Measurements from ENCODE around the gene DNAJB1. TPM values are rescaled to one million over a fixed set of nuclear protein-coding genes. Genes with fewer than 3 reads are reported as not detected.

DNAJB1 gene
- total and polyA plus RNA-seq, 2 of the 13 experiments (the other 11 are each of a cell fraction or from before 2014, with no cell fraction given), result 87.5 to 97.3 TPM

GRCh38 chr19:14529254-14530004 is 11.2 kb upstream of the DNAJB1 start, which contains the start of gene TECR (continued):
- no peak for TF ChIP-seq ZNF33B (CRISPR knock-in tag; IDR thresholded peaks at IDR 0.05)
- no peak; the same call in 1 of the 2 replicates for TF ChIP-seq ZNF556 (CRISPR knock-in tag; IDR thresholded peaks at IDR 0.05; ENCODE audit: borderline replicate concordance)
- no peak for TF ChIP-seq TRIM24 (CRISPR knock-in tag; IDR thresholded peaks at IDR 0.05)
- TF ChIP-seq ATF1 (CRISPR knock-in tag; IDR thresholded peaks at IDR 0.05), result peak; percentile 52; the same call in 1 of the 2 replicates
- TF ChIP-seq ZNF839 (CRISPR knock-in tag; IDR thresholded peaks at IDR 0.05; ENCODE audit: borderline replicate concordance), result peak; percentile 91
- TF ChIP-seq ZNF782 (CRISPR knock-in tag; IDR thresholded peaks at IDR 0.05; ENCODE audit: borderline replicate concordance), result no peak
- TF ChIP-seq ZHX1 (CRISPR knock-in tag; IDR thresholded peaks at IDR 0.05; ENCODE audit: low read depth), result 0 out of 2 replicates have a peak, but pooled peaks have one; percentile 48
- TF ChIP-seq ZNF121 (CRISPR knock-in tag; IDR thresholded peaks at IDR 0.05), result 0 out of 2 replicates have a peak, but pooled peaks have one; percentile 27
- peak; percentile 64; the same call in 1 of the 2 replicates for TF ChIP-seq BRF2 (CRISPR knock-in tag; IDR thresholded peaks at IDR 0.05)
- TF ChIP-seq ZSCAN25 (CRISPR knock-in tag; IDR thresholded peaks at IDR 0.05), result peak; percentile 55; the same call in 1 of the 2 replicates
- TF ChIP-seq CBX2 (IDR thresholded peaks at IDR 0.05; ENCODE audit: low read depth, low read length), result no peak
- TF ChIP-seq CBX2 (CRISPR knock-in tag; IDR thresholded peaks at IDR 0.05; ENCODE audit: low read depth), result no peak
- TF ChIP-seq ZNF572 (CRISPR knock-in tag; IDR thresholded peaks at IDR 0.05), result 0 out of 2 replicates have a peak, but pooled peaks have one; percentile 71
- TF ChIP-seq TCF7L2 (IDR thresholded peaks at IDR 0.05; ENCODE audit: low read depth, low read length), result no peak
- peak; percentile 59; the same call in 1 of the 2 replicates for TF ChIP-seq ZNF124 (CRISPR knock-in tag; IDR thresholded peaks at IDR 0.05)
- TF ChIP-seq RAD21 (CRISPR knock-in tag; IDR thresholded peaks at IDR 0.05), result peak; percentile 63; the same call in 1 of the 2 replicates
- TF ChIP-seq ZNF513 (CRISPR knock-in tag; conservative IDR thresholded peaks at IDR 0.05), result no peak
- TF ChIP-seq TEAD3 (CRISPR knock-in tag; optimal IDR thresholded peaks at IDR 0.05; ENCODE audit: borderline replicate concordance), result peak; percentile 22
- peak; percentile 79; the same call in 1 of the 2 replicates for TF ChIP-seq SPEN (CRISPR knock-in tag; IDR thresholded peaks at IDR 0.05; ENCODE audit: low read depth)
- TF ChIP-seq ZNF772 (CRISPR knock-in tag; IDR thresholded peaks at IDR 0.05), result peak; percentile 68; the same call in 1 of the 2 replicates
- TF ChIP-seq SIN3B (IDR thresholded peaks at IDR 0.05; ENCODE audit: low read length), result no peak
- no peak; the same call in 1 of the 2 replicates for TF ChIP-seq ONECUT2 (CRISPR knock-in tag; IDR thresholded peaks at IDR 0.05)
- peak; percentile 53 for TF ChIP-seq ASH2L (IDR thresholded peaks at IDR 0.05; ENCODE audit: insufficient read length, low read depth, low read length)
- no peak for TF ChIP-seq ETV5 (CRISPR knock-in tag; IDR thresholded peaks at IDR 0.05; ENCODE audit: borderline replicate concordance)
- TF ChIP-seq FOXA3 (CRISPR knock-in tag; IDR thresholded peaks at IDR 0.05), result 0 out of 2 replicates have a peak, but pooled peaks have one; percentile 30
- no peak for TF ChIP-seq KDM5A (IDR thresholded peaks at IDR 0.05; ENCODE audit: borderline replicate concordance, low read length)
